Fibroblast of gingiva (primary cell): ENCODE measurements around the gene CACNA1C.

ENCODE experiments used
- DNase-seq: peaks from one replicate; pipeline ENCODE4 v3.0.0-alpha.2; 2011; ENCODE audit warnings: low read depth

CACNA1C gene

DNA sequence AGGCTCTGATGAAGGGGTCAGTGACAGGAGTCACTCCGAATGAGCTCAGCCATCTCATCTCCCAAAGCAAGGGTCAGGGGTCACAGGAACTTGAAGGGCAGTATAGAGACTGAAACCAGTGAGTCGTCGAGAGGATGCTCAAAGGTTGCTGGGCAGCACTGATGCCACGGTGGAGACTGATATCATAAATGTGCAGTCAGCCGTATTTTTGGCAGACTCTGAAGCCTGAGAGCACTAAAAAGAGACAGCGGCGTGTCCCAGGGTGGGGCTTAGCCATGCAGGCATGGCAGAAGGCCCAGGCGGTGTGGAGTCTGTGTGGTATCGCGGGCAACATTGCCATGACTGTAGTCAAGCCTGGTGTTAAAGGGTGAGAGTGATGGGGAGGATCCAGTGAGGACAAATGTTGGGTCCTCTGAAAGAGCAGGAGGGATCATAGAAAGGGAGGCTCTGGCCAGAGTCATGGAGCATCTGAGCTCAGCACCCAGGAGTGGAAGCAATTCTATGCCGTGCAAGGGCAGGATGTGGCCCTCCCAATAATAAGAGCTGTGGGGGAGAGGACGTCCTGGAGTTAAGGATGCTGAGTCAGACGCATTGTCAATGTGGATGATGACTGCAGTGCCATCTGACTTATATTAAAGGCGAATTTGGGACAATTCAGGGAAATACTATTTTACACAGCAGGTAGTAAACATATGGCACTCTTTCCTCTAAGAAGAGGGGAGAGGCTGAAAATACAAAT lies 500.8 kb downstream of the CACNA1C start:
- DNase-seq: no peak

DNA sequence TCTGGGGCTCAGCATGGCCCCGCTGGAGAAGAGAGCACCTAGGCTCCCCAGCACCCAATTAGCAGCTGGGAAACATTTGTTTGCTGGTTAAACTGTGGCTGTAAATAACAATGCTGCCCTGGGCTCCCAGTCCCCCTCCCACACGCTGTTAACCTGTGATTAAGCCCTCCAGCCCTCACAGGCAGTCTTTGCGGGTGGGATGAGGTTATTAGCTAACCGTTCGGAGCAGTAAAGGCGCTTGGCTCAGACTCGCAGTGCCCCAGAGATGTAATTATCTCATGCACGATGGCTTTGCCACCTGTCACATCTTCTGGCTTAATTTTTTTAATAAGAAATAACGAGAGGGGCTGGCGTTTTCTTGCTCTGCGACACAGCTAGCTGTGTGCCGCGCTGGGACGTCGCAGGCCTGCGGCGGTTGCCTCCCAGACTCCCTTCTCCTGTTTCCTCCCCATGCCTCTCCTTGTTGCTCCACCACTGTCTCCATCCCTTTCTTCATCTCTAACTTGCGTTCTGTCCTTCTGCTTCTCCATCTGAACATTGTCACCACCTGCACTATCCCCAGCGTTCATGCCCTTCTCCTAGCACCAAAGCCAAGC lies 502.8 kb downstream of the CACNA1C start:
- no peak for DNase-seq

DNA sequence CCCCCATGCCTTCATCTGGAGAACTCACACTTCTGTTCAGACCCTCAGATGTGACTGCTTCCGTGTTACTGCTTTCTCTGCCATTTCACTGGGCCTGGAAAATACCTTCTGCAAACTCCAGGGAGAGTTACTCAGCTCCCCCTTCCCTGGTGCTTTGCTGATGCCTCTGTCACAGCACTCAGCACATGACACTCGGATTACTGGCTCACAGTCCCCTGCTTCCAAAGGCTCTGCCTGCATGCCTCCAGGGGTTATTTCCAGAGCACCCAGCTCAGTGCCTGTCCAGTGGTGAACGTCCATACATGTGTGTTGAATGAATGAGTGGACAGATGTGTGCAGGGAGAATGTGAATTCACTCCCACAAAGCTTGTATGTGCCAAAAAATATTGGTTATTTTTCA lies 504.8 kb downstream of the CACNA1C start:
- no peak for DNase-seq

- DNase-seq: no peak
Measured at GRCh38 chr12:2559931-2560330, 507.1 kb downstream of the CACNA1C start.

DNA sequence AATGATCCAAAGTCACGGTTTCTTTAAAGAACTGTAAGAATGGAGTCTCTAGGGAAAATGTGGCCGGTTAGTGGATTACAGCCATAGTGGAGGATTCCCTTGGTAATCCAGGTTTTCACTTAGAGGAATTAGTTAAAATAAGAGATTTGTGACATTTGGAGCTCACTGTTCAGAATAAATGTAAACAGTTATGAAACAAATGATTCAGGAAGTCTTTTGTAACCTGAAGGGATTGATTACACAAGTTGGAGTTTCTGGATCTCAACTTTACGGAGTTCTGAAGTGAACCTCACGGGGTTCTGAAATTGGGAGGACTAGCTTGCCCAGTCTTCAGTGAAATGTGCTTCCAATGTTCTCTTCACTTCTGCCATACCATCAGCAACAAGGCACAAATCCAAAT lies 507.6 kb downstream of the CACNA1C start:
- peak; percentile 57 for DNase-seq

- peak; percentile 44 for DNase-seq
Measured at GRCh38 chr12:2561367-2561766, 508.6 kb downstream of the CACNA1C start.

GRCh38 chr12:2562400-2562799 lies 509.6 kb downstream of the CACNA1C start:
- DNase-seq: no peak

DNA sequence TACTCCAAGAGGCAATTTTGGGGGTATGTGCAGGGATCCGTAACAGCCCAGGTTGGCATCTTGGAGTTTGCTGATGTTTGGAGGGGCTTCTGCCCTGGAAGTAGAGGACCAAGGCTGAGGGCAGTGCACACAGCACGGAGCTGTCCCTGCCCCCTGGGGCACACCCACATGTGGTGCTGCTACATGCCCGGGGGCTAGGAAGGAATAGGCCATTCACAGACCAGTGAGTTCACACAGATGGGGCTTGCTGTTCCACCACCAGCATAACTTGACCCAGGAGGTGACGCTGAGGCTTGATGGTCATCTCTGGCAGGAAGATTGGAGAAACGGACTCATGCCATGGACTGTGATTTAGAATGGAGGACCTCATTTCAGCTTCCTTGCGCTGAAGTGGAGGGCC lies 510.9 kb downstream of the CACNA1C start:
- DNase-seq: no peak

- no peak for DNase-seq
Measured at GRCh38 chr12:2566161-2566560, 513.4 kb downstream of the CACNA1C start.

- DNase-seq: no peak
Measured at GRCh38 chr12:2567711-2568110, 514.9 kb downstream of the CACNA1C start.

- DNase-seq: no peak
Measured at GRCh38 chr12:2570562-2570961, 517.8 kb downstream of the CACNA1C start.

DNA sequence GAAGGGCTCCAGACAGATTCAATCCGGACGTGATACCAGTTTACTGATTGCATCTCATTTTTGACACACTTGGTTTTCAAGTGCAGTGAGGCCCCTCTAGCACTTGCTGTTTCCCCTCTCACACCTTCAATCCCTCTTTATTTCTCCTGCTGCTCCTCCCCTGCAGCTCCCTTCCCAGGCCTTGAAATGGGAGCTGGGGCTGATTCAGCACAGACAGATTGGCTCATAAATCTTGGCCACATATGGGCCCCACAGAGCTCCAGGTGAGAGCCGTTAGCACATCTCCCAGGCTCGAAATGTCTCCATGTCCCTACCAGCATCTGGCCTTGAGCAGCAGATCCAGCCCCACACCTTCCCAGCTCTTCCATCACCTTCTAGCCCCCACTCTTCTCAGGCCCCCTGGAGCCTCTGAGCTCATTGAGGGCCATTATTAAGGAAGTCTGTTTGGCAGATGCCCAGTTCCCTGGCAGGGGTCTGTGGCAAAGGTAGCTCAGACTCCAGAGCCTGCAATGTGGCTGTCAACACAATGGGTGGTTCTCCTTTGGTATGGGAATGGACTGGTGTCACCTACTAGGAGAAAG lies 521.7 kb downstream of the CACNA1C start:
- no peak for DNase-seq

- no peak for DNase-seq
Measured at GRCh38 chr12:2575245-2575644, 522.5 kb downstream of the CACNA1C start.

- no peak for DNase-seq
Measured at GRCh38 chr12:2578211-2578610, 525.4 kb downstream of the CACNA1C start.

DNA sequence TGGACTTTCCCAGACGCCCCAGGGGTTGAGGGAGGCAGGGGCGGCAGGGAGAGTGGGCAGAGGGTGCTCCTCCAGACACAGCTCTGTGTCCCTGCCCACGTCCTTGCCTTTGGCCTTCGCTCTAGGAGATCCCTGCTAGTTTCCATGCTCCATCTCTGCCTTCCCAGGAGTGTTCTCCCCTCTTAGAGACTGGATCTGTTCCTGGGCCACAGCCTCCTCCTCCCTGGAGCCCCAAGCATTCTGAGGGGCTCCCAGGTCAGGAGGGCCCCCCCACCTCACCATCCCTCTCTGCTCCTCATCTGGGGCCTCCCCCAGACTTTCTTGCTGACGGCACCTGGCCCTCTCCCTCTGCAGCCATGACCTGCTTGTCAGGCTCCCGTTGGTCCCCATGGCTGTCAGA lies 526.0 kb downstream of the CACNA1C start:
- DNase-seq: no peak

GRCh38 chr12:2580821-2581220 lies 528.0 kb downstream of the CACNA1C start:
- DNase-seq: peak; percentile 20

GRCh38 chr12:2581293-2582045 lies 528.7 kb downstream of the CACNA1C start:
- DNase-seq: no peak

DNA sequence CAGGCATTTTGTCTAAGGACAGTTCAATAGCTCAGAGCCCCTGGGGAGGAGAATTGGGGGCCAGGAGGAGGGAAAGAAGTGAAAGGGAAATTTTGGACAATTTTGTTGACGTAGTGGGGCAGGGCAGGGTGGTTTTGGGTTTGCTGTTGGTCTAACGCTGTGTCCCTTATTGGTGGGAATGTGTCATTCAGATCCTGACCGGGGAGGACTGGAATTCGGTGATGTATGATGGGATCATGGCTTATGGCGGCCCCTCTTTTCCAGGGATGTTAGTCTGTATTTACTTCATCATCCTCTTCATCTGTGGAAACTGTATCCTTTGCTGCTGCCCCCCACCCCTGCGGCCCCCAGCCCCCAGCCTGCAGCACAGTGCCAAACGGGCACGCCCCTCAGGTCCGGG lies 529.8 kb downstream of the CACNA1C start:
- DNase-seq: no peak

DNA sequence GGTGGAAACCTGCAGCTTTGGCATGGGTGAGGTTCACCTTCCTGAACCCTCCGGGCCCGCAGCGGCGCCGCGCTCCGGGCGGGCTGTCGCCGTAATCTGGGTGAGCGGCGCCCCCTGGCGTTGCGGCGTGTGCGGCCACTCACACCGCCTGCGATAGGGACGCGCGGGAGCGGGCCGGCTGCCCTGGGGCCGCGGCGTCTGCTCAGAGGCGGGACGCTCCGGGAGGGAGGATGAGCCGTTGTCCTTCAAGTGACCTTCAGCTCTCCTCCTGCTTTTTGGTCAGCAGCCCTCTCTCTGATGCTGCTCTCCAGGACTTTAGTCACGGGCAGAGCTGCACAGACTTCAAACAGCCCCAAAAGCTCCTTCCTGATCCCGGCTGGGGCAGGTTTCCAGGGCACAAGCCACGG lies 530.3 kb downstream of the CACNA1C start:
- peak; percentile 31 for DNase-seq

GRCh38 chr12:2583642-2584401 lies 531.0 kb downstream of the CACNA1C start:
- DNase-seq: no peak

DNA sequence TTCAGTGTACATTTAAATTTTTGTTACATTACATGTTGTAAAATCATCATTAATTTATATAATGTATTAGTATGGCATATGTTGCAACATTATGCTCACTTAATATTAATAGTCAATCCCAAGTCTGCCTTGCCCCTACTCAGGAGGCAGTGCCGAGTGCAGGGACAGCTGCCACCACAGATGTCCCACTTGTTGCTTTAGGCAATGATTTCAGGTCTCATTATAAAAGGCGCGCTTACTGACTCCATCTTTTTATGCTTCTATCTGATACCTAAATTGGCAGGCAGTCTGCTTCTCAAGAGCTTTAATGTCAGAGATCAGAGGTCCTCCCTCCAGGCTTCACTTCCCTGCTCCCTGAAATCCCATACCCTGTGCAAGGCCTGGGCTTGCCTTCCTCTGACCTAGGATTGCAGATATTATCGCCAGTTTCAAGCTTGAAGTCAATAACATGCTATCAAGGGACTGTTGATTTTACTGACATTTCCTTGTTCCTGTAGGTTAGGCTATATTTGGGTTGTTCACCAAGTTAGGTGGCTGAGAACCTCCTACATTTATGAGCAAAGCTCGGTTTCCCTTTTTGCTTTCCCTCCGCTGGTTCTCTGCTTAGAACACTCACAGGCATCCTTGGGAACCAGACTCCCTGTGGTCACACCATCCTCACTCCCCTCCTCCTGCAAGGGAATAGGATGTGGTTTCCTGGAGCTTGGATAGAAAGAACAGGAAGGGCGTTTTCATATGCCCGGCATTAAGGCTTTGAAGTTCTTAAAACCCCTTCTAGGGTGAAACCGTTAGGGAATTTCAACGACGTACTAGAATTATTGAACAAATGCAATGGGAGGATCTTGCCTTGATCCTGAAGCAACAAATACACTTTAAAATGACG lies 533.6 kb downstream of the CACNA1C start:
- DNase-seq: no peak
